NT2/D1 (cell line): Measurements from ENCODE around the gene TSEN15.

ENCODE experiments used
- YY1 ChIP-seq: IDR thresholded peaks from 2 replicates; pipeline ENCODE4 v1.6.1; 2011; ENCODE audit not compliant: insufficient read length, insufficient read depth
- ZNF274 ChIP-seq: IDR thresholded peaks from 2 replicates; pipeline ENCODE4 v1.6.1; 2011; ENCODE audit warnings: mild to moderate bottlenecking, low read depth, low read length

DNA sequence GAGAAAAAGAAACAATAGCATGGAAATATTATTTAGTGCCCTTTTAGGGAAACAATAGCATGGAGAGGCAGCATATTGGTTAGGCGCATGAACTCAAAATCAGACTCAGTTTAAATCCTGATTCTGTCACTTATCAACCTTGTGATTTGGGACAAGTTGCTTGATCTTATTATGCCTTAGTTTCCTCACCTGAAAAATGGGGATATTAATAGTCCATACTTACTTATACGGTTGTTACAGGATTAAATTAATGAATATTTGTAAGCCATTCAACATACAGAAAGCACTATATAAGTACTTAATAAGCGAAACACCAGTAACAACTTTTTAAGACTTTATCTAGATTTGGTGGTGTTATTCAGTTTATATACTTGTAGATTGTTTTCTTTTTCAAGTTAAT, 1.2 kb downstream of the TSEN15 start:
- TF ChIP-seq ZNF274 (no peak), YY1 (no peak)
